DND-41 (cell line): ENCODE measurements around the gene B3GALT6.

Source experiments
- ATAC-seq: fragments of 200-7000 bp; cut with Tn5 transposase; 3 replicates; pipeline ENCODE4 v1.9.1; 2021; ENCODE audit warnings: low read depth; ENCODE audit not compliant: insufficient read depth
- DNase-seq: peaks from one replicate; pipeline ENCODE4 v3.0.0-alpha.2; 2020
- H2AFZ ChIP-seq: 2 replicates; pipeline ENCODE4 v1.6.0; 2012; ENCODE audit warnings: low read depth, low read length
- H3K27ac ChIP-seq: 2 replicates; pipeline ENCODE4 v1.5.1; 2012; ENCODE audit warnings: low read length, inconsistent platforms
- H3K27me3 ChIP-seq: fragments of 200-600 bp; sonication (generic); 2 replicates; pipeline ENCODE4 v1.6.0; 2012; ENCODE audit warnings: low read length, mild to moderate bottlenecking, inconsistent platforms; ENCODE audit not compliant: insufficient read depth, poor library complexity
- H3K36me3 ChIP-seq: 2 replicates; pipeline ENCODE4 v1.5.1; 2012; ENCODE audit warnings: low read length, inconsistent platforms; ENCODE audit not compliant: insufficient read depth
- H3K4me1 ChIP-seq: 2 replicates; pipeline ENCODE4 v1.5.1; 2012; ENCODE audit warnings: mild to moderate bottlenecking, low read length; ENCODE audit not compliant: insufficient read depth
- H3K4me2 ChIP-seq: 2 replicates; pipeline ENCODE4 v1.6.0; 2012; ENCODE audit warnings: mild to moderate bottlenecking, moderate library complexity, low read length, inconsistent platforms; ENCODE audit not compliant: insufficient read depth
- H3K4me3 ChIP-seq, 2 experiments: fragments of 200-600 bp in 1 of 2; shearing (Covaris generic) in 1 of 2; 2 replicates each; pipeline ENCODE4 v1.5.1; 2012 to 2016; ENCODE audit warnings: inconsistent platforms in 2 of 2, low read length in 2 of 2, mild to moderate bottlenecking in 2 of 2, low read depth in 1 of 2, moderate library complexity in 1 of 2
- H3K79me2 ChIP-seq: 2 replicates; pipeline ENCODE4 v1.6.0; 2012; ENCODE audit warnings: low read length, inconsistent platforms; ENCODE audit not compliant: insufficient read depth
- H3K9ac ChIP-seq: 2 replicates; pipeline ENCODE4 v1.6.0; 2012; ENCODE audit warnings: low read depth, mild to moderate bottlenecking, inconsistent platforms, low read length, moderate library complexity
- H3K9me3 ChIP-seq: 2 replicates; pipeline ENCODE4 v1.5.1; 2012; ENCODE audit warnings: low read length, moderate library complexity, mild to moderate bottlenecking, inconsistent platforms; ENCODE audit not compliant: insufficient read depth, severe bottlenecking
- H4K20me1 ChIP-seq: 2 replicates; pipeline ENCODE4 v1.6.0; 2012; ENCODE audit warnings: low read length; ENCODE audit not compliant: insufficient read depth
- EZH2 ChIP-seq: IDR thresholded peaks from 3 replicates; pipeline ENCODE4 v1.6.1; 2012; ENCODE audit warnings: borderline replicate concordance, low read depth, mild to moderate bottlenecking, moderate library complexity, low read length, inconsistent platforms; ENCODE audit not compliant: severe bottlenecking
- TF ChIP-seq, protein P1 (sequence below): IDR thresholded peaks from 2 replicates; pipeline ENCODE4 v1.5.1; 2012; ENCODE audit warnings: borderline replicate concordance, low read length, moderate library complexity, mild to moderate bottlenecking; ENCODE audit not compliant: poor library complexity, severe bottlenecking; ENCODE audit errors: extremely low read depth

Gene B3GALT6

DNA sequence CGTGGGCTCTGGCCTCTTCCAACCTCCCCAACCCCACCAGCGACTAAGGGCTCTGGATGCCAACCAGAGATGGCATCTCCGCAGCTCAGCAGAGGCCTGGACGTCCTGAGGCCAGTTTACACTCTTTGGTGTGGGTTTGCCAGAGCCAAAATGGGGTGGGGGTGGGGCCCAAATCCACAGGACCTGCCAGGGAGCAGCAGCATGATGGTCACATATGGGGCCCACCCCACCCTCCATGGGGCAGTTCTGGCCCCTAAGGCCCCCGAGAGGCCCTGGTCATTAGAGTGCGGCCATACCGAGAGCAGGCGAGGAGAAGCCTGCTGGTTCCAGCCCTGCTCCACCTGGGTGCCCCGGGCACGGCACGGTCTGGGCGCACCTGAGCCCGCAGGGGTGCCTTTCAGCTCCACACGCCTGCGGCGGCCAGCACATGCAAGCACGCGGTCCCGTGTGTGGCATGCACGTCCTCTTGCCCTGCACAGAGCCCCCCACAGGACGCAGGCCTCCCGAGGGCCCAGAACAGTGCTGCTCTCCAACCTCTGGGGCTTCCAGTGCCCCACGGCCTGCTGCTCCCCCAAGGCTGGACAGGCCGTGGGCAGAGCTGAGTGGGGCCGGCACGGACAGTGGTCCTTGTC, 9.7 kb downstream of the B3GALT6 start:
- no peak overlapping the region for H3K4me2 ChIP-seq
- no peak overlapping the region for H3K9ac ChIP-seq
- H3K9me3 ChIP-seq: no peaks in the 10 kb centered on the region
- peaks cover 7% of the 10 kb centered on the region; the same call in 1 of the 2 replicates for H4K20me1 ChIP-seq
- no peaks in the 10 kb centered on the region for H3K27me3 ChIP-seq
- H3K79me2 ChIP-seq: no peaks in the 10 kb centered on the region
- no peak overlapping the region for H2AFZ ChIP-seq
- H3K27ac ChIP-seq: no peak overlapping the region
- no peak overlapping the region for H3K4me3 ChIP-seq
- H3K4me1 ChIP-seq: no peaks in the 10 kb centered on the region
- no peak for DNase-seq
- ATAC-seq: no peak
- no peaks in the 10 kb centered on the region for H3K36me3 ChIP-seq
- no peak for TF ChIP-seq EZH2
- TF ChIP-seq, protein P1, sequence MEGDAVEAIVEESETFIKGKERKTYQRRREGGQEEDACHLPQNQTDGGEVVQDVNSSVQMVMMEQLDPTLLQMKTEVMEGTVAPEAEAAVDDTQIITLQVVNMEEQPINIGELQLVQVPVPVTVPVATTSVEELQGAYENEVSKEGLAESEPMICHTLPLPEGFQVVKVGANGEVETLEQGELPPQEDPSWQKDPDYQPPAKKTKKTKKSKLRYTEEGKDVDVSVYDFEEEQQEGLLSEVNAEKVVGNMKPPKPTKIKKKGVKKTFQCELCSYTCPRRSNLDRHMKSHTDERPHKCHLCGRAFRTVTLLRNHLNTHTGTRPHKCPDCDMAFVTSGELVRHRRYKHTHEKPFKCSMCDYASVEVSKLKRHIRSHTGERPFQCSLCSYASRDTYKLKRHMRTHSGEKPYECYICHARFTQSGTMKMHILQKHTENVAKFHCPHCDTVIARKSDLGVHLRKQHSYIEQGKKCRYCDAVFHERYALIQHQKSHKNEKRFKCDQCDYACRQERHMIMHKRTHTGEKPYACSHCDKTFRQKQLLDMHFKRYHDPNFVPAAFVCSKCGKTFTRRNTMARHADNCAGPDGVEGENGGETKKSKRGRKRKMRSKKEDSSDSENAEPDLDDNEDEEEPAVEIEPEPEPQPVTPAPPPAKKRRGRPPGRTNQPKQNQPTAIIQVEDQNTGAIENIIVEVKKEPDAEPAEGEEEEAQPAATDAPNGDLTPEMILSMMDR: no peak

DNA sequence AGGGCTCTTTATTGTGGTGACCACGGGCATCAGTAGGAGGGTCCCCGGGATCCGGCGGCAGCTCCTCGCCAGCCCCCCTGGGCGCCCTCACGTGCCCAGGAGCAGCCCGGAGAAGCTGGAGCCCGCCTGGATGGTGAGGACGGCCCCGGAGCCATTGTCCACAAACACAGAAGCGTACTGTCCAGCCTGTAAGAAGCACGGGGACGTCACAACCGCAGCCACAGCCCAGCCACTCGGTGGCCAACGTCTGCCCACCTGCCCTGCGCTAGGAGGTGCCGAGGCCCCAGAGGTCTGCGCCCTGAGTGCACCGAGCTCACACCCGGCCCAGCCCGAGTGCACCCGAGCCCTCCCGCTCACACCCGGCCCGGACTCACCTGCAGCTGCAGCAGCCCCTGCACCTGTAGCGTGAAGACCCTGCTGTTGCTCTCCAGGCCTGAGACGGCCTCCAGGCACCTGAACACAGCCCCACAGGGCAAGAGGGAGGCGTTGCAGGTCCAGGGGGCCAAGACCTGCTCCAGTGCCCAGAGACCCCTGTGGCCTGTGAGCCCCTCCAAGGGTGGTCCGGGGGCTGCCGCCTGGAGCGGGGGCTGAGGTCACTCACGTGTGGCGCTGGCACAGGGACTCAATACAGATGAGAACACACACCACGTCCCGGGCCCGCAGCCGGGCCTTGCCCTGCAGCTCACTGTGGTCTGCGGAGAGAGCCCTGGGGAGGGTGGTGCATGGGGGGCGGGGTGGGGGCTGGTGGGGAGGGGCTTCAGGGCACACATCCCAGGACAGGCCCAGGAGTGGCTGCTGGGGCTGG, 10.6 kb downstream of the B3GALT6 start:
- Histone ChIP-seq H3K4me1 (no peaks in the 10 kb centered on the region), H2AFZ (no peak overlapping the region), H3K27ac (no peak overlapping the region), H3K9ac (no peak overlapping the region), H3K4me3 (no peak overlapping the region), H3K9me3 (no peaks in the 10 kb centered on the region), H3K4me2 (no peak overlapping the region), H4K20me1 (peaks cover 3% of the 10 kb centered on the region; the same call in 1 of the 2 replicates), H3K27me3 (no peaks in the 10 kb centered on the region), H3K36me3 (no peaks in the 10 kb centered on the region), H3K79me2 (no peaks in the 10 kb centered on the region)
- no peak for TF ChIP-seq EZH2
- TF ChIP-seq, protein P1: no peak
- DNase-seq: no peak
- ATAC-seq: no peak

DNA sequence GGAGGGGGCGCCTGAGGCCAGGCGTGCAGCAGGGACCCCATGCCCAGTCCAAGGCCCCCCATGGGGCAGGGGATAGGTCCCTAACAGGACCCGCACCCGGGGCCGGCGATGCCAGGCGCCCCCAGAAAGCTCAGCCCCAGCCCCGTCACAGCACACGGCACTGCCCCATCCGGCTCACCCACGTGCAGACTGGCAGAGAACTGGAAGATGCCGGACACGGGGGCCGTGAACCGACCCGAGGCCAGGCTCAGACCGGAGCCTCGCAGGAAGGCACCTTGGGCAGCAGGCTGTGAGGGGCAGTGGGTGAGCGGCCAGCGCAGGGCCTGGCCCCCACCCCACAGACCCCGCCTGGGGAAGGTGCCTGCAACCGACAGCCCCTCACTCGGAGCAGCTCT, 11.2 kb downstream of the B3GALT6 start:
- no peak overlapping the region for H3K27ac ChIP-seq
- no peaks in the 10 kb centered on the region for H3K9me3 ChIP-seq
- no peak for TF ChIP-seq EZH2
- TF ChIP-seq, protein P1: no peak
- no peaks in the 10 kb centered on the region for H3K27me3 ChIP-seq
- H3K36me3 ChIP-seq: no peaks in the 10 kb centered on the region
- ATAC-seq (no peak), DNase-seq (no peak)
- no peak overlapping the region for H3K4me2 ChIP-seq
- H3K4me1 ChIP-seq: no peaks in the 10 kb centered on the region
- H4K20me1 ChIP-seq: peaks cover 2% of the 10 kb centered on the region; the same call in 1 of the 2 replicates
- no peak overlapping the region for H3K9ac ChIP-seq
- no peak overlapping the region for H2AFZ ChIP-seq
- H3K79me2 ChIP-seq: no peaks in the 10 kb centered on the region
- no peak overlapping the region for H3K4me3 ChIP-seq
